ENCODE results near the gene PPP6C.
"Not testable (repeated sequence)": the region's sequence is repeated elsewhere in the genome, so short reads cannot be mapped to it uniquely, and the experiment has no call there.

The PPP6C gene

DNA sequence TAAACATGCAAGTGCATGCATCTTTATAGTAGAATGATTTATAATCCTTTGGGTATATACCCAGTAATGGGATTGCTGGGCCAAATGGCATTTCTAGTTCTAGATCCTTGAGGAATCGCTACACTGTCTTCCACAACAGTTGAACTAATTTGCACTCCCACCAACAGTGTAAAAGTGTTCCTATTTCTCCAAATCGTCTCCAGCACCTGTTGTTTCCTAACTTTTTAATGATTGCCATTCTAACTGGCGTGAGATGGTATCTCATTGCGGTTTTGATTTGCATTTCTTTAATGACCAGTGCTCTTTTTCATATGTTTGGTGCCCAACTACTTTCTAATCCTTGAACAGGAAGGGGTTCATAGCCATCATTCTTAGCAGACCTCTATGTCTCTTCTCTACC lies 7.8 kb downstream of the PPP6C start:
- not testable (repeated sequence) for DNase-seq (ENCODE audit: low read depth)

DNA sequence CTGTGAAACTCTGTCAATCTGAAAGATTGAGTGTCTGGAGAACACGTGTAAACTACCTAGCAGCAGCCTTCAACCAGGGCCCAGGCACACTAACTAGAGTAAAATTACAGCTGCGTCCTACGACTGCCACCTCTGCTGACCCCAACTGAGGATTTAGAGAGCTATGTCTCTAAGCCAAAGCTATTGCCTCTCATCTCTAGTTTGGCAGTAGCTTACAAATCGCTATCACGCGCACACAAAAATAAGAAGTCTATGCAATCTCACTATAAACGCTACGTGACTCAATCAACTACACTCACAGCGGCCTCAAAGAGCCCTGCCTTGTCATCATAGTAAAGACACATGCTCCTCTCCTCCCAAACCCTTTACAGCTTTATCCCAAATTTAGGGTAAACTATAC lies 8.7 kb downstream of the PPP6C start:
- no peak for DNase-seq (ENCODE audit: low read depth)

- not testable (repeated sequence) for DNase-seq (ENCODE audit: low read depth)
Measured at GRCh38 chr9:125179776-125180175, 9.8 kb downstream of the PPP6C start.

DNA sequence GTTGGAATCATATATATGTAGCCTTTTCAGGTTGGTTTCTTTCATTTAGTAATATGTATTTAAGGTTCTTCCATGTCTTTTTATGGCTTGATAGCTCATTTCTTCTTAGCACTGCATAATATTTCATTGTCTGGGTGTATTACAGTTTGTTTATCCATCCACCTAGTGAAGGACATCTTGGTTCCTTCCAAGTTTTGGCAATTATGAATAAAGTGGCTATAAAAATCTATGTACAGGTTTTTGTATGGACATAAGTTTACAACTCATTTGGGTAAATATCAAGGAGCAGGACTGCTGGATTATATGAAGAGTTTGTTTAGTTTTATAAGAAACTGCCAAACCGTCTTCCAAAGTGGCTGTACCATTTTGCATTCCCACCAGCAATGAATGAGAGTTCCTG lies 11.7 kb downstream of the PPP6C start:
- no peak for DNase-seq (ENCODE audit: low read depth)

- no peak for DNase-seq (ENCODE audit: low read depth)
Measured at GRCh38 chr9:125176636-125177035, 13.0 kb downstream of the PPP6C start.

DNA sequence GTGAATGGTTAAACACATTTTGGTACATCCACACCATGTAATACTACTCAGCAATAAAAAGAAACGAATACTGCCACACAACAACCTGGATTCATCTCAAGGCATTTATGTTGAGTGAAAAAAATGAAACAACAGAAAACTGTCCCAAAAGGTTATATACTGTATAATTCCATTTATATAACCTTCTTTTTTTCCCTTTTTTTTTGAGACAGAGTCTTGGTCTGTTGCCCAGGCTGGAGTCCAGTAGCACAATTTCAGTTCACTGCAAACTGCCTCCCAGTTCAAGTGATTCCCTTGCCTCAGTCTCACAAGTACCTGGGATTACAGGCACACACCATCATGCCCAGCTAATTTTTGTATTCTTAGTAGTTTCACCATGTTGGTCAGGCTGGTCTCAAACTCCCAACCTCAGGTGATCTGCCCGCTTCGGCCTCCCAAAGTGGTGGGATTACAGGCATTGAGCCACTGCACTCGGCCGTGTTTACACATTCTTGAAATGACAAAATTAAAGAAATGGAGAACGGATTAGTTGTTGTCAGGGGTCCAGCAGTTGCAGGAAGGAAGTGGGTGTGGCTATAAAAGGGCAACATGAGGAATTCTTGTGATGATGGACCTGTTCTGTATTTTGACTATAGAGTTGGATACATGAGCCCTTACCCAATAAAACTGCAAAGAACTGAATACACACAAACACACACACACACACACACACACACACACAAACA lies 17.4 kb downstream of the PPP6C start:
- no peak for DNase-seq (ENCODE audit: low read depth)

DNA sequence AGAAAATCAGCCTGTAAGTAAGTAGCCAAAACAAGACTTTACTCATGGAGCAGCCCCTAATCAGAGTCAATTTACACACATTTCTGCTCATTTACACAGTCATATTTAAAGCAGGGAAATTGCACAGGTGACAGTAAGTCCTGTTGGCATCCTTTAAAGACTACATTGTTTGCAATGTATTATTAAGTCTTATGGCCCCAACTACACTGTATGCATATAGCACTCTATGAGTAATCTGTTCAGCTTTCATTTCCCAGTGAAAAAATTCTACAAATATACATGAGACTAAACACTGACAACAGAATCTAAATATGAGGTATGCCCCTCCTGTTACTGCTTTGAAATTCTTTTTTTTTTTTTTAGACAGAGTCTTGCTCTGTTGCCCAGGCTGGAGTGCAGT lies 19.7 kb downstream of the PPP6C start:
- DNase-seq (ENCODE audit: low read depth) = no peak

GRCh38 chr9:125166762-125167161 lies 22.8 kb downstream of the PPP6C start:
- DNase-seq (ENCODE audit: low read depth) = no peak

GRCh38 chr9:125162891-125163290 lies 26.7 kb downstream of the PPP6C start:
- not testable (repeated sequence) for DNase-seq (ENCODE audit: low read depth)

DNA sequence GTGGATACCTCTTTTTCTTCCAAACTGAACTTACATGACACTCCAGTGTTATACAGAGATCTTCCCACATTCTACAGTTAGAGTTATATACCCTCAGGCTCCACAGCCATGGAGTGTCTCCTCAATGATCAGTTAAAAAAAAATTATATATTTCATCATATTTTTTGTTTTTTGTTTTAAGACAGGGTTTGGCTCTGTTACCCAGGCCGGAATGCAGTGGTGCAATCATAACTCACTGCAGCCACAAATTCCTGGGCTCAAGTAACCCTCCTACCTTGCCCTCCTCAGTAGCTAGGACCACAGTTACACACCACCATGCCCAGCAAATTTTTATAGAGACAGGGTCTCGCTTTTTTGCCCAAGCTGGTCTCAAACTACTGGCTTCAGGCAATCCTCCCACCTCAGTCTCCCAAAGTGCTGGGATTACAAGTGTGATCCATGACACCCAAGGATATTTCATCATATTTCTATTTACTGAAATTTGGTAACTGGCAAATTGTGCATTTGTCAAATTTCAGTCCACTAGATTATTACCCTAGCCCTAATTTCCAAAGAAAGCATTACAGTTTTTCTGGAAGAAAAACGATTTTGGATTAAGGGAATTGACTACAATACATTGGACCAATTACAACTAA lies 28.2 kb downstream of the PPP6C start:
- no peak for DNase-seq (ENCODE audit: low read depth)

- no peak for DNase-seq (ENCODE audit: low read depth)
Measured at GRCh38 chr9:125160750-125161149, 28.9 kb downstream of the PPP6C start.

DNA sequence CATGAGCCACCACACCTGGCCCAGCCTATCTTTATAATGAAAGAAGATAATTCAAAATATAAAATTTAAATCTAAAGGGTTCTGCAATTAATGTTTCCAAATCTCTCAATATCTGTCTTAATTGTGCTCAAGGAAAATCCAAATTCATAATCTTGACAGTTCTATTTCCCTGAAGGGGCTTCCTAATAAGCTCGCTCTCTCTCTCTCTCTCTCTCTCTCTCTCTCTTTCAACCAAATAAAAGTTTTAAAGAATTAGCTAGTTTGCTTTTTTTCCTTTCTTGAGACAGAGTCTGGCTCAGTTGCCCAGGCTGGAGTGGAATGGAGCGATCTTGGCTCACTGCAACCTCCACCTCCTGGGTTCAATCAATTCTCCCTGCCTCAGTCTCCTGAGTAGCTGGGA lies 33.1 kb downstream of the PPP6C start:
- no peak for DNase-seq (ENCODE audit: low read depth)

DNA sequence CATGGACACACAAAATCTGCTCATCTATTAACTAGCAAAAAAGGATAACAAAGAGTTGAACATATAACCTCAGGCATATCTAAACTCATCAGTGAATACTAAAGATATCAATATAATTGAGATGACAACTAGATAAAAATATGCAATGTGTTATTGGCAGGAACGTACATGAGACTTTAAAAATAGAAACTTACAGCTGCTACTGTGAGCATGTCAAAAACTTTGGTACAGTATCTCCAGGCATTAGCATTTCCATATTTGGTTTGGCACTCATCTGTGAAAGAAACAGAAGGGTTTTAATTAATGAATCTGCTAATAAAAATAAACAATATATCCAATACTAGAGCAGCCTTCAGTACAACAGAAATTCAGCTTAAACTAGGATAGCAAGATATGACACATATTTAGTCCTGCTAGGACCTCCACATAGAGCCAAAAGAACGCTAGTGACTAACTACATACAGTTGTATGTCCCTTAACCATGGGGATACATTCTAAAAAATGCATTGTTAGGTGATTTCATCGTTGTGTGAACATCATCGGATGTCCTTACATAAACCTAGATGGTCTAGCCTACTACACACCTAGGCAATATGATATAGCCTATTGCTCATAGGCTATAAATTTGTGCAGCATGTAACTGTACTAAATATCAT lies 35.8 kb downstream of the PPP6C start:
- DNase-seq (ENCODE audit: low read depth) = no peak

GRCh38 chr9:125151730-125152129 lies 37.9 kb downstream of the PPP6C start:
- DNase-seq (ENCODE audit: low read depth) = no peak

- no peak for DNase-seq (ENCODE audit: low read depth)
Measured at GRCh38 chr9:125150349-125151245, 39.0 kb downstream of the PPP6C start.

GRCh38 chr9:125147401-125147951 lies 42.1 kb downstream of the PPP6C start:
- no peak for DNase-seq (ENCODE audit: low read depth)

GRCh38 chr9:125146247-125146646 lies 43.4 kb downstream of the PPP6C start:
- no peak for DNase-seq (ENCODE audit: low read depth)

DNA sequence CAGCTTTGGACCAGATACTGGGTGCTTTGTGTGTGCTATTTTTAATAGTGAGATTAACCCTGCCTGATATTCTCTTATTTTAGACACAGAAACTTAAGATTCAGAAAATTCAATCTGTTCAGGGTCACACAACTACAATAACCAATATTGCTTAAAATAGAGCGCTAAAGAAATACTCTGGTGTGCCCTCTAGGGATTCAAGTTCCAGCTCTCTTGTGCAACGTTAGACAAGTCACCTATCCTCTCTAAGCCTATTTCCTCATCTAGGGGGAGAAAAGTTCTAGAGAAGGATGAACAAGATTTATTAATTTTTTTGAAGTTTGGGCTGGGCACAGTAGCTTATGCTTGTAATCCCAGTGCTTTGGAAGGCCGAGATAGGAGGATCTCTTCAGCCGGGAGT lies 44.2 kb downstream of the PPP6C start:
- no peak for DNase-seq (ENCODE audit: low read depth)

GRCh38 chr9:125143377-125144090 lies 46.1 kb downstream of the PPP6C start, which contains the start of gene SCAI:
TSS of gene SCAI (minus strand) at chr9:125143528. CDS start at chr9:125143437, 91 bp downstream.
- DNase-seq (ENCODE audit: low read depth) = peak; percentile 97

DNA sequence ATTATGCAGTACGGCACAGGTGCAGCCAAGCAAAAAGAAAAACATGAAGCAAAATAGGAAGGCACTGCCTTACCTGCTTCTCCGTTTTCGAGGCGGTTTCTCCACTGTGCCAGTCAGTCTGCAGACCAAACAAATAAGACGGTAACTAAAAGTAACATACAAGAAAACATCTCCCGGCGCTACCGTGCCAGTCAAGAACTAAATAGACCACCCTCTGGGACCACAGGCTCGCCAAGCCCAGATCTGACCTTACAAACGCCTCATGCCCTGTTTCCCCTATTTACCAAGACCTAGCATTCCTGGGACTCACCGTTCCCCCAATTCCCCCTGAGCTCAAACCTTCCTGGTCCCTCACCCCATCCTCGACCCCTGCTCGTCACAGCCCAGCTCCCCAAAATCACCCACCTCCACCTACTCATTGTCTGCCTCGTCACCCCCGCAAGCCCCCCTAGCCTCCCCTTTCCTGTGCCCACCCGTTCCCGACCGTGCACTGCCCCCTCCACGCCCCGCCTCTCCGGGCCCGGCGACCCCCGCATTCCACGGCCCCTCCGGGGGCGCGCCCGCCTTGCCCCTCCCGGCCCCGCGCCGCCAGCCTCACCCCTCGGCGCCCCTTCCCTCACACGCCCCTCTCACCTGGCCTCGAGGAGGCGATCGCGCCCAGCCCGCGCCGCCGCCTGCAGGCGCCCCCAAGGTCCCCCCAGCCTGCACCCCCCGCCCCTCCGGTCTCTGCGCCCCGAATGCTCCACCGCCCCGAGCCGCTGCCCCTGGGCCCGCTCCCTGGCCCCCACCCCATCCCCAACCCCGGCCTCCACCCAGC lies 46.8 kb downstream of the PPP6C start:
- DNase-seq (ENCODE audit: low read depth) = no peak

Data from activated T-cell treated with anti-CD3 and anti-CD28 coated beads for 48 hours (primary cell).